ENCODE measurements around the gene RAP1GDS1. TPM values are rescaled to one million over a fixed set of nuclear protein-coding genes. Genes with fewer than 3 reads are reported as not detected.
A peak's percentile ranks its signal among the peaks of the same experiment; 100 is the strongest.

RAP1GDS1 gene
- total RNA-seq, 2 experiments from 2014 or later: 22.3 to 25.2 TPM

DNA sequence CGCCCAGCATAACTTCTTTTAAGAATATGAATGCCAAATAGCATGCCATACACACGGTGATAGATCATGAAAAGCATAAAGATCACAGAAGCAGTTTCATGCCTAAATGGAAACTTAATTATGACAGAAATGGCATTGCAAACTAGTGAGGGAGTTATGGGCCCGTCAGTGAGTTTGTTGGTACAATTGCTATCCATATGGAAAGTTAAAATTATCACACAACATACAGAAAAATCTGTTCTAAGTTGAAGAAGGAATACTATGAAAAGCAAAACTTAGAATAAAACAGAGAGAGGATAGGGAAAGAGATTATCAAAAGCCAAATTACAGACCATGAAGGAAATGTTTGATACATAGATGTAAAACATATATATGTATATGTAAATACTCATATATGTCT lies 30.2 kb upstream of the RAP1GDS1 start:
- CTCF ChIA-PET: no interaction called here
- POLR2A ChIA-PET: no interaction called here
- DNase-seq: no peak
- no peak for ATAC-seq (ENCODE audit: poor library complexity)
- Histone ChIP-seq H3K27ac (ENCODE audit: low read depth in 1 of 2, low read length in 2 of 2) (no peak overlapping the region), H3K4me3 (ENCODE audit: low read length) (no peak overlapping the region), H3K27me3 (ENCODE audit: control insufficient read depth in 1 of 2, insufficient read depth in 2 of 2, low read length in 2 of 2) (no peaks in the 10 kb centered on the region), H3K36me3 (ENCODE audit: insufficient read depth, low read length) (no peaks in the 10 kb centered on the region), H3K4me1 (ENCODE audit: insufficient read depth, low read length) (no peaks in the 10 kb centered on the region), H3K9me3 (ENCODE audit: control insufficient read depth in 1 of 2, insufficient read depth in 1 of 2, low read length in 2 of 2) (no peaks in the 10 kb centered on the region)
- H3K9me3 Mint-ChIP-seq: no peaks in the 10 kb centered on the region
- H3K4me3 Mint-ChIP-seq: no peak overlapping the region
- no peaks in the 10 kb centered on the region for H3K4me1 Mint-ChIP-seq (ENCODE audit: low read depth)
- no peak for TF ChIP-seq CTCF (IDR thresholded peaks at IDR 0.05)
- intact Hi-C loops (cut with DNase I, micrococcal nuclease): no loop called here
- H3K36me3 Mint-ChIP-seq (ENCODE audit: low read depth): no peaks in the 10 kb centered on the region
- no peak overlapping the region for H3K27ac Mint-ChIP-seq
- H3K27me3 Mint-ChIP-seq: no peaks in the 10 kb centered on the region

DNA sequence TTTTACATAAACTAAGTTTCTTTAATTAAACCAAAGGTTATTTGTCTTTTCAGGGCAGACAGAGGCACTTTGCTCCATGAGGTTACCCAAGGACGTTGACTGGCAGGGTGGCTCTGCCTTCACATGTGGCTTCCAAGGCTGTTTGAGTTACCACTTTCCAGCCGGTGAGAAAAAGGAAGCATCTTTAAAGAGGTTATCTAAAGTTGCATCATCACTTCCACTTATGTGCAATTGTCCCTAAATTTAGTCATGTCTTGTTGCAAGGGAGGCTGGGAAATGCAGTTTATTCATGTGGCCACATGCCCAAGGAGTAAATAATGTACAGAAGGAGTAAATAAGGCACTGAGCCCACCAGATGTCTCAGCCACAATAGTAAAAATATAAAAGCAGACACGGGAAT lies 29.0 kb upstream of the RAP1GDS1 start:
- H3K4me3 Mint-ChIP-seq: no peak overlapping the region
- Histone ChIP-seq H3K9me3 (ENCODE audit: control insufficient read depth in 1 of 2, insufficient read depth in 1 of 2, low read length in 2 of 2) (no peaks in the 10 kb centered on the region), H3K4me3 (ENCODE audit: low read length) (no peak overlapping the region), H3K36me3 (ENCODE audit: insufficient read depth, low read length) (no peaks in the 10 kb centered on the region), H3K27me3 (ENCODE audit: control insufficient read depth in 1 of 2, insufficient read depth in 2 of 2, low read length in 2 of 2) (no peaks in the 10 kb centered on the region), H3K4me1 (ENCODE audit: insufficient read depth, low read length) (no peaks in the 10 kb centered on the region), H3K27ac (ENCODE audit: low read depth in 1 of 2, low read length in 2 of 2) (no peak overlapping the region)
- TF ChIP-seq CTCF (IDR thresholded peaks at IDR 0.05): no peak
- no peaks in the 10 kb centered on the region for H3K4me1 Mint-ChIP-seq (ENCODE audit: low read depth)
- DNase-seq (peak in 3 of 14 experiments; percentile 11 to 30 (median 28)), ATAC-seq (ENCODE audit: poor library complexity) (no peak)
- POLR2A ChIA-PET: no interaction called here
- intact Hi-C loops (cut with DNase I, micrococcal nuclease): no loop called here
- H3K36me3 Mint-ChIP-seq (ENCODE audit: low read depth): no peaks in the 10 kb centered on the region
- CTCF ChIA-PET: no interaction called here
- no peaks in the 10 kb centered on the region for H3K27me3 Mint-ChIP-seq
- no peaks in the 10 kb centered on the region for H3K9me3 Mint-ChIP-seq
- H3K27ac Mint-ChIP-seq: no peak overlapping the region

- Mint-ChIP-seq H3K4me1 (ENCODE audit: low read depth) (no peaks in the 10 kb centered on the region), H3K36me3 (ENCODE audit: low read depth) (no peaks in the 10 kb centered on the region), H3K27me3 (peaks cover 4% of the 10 kb centered on the region), H3K27ac (no peak overlapping the region), H3K4me3 (no peak overlapping the region), H3K9me3 (no peaks in the 10 kb centered on the region)
- no peak for ATAC-seq (ENCODE audit: poor library complexity)
- Histone ChIP-seq H3K4me1 (ENCODE audit: insufficient read depth, low read length) (no peaks in the 10 kb centered on the region), H3K9me3 (ENCODE audit: control insufficient read depth in 1 of 2, insufficient read depth in 1 of 2, low read length in 2 of 2) (no peaks in the 10 kb centered on the region), H3K27me3 (ENCODE audit: control insufficient read depth in 1 of 2, insufficient read depth in 2 of 2, low read length in 2 of 2) (peaks cover 0 to under 1% of the 10 kb centered on the region in 2 experiments), H3K27ac (ENCODE audit: low read depth in 1 of 2, low read length in 2 of 2) (no peak overlapping the region), H3K36me3 (ENCODE audit: insufficient read depth, low read length) (no peaks in the 10 kb centered on the region), H3K4me3 (ENCODE audit: low read length) (no peak overlapping the region)
- no peak for DNase-seq
- ChIA-PET CTCF (no interaction called here), POLR2A (no interaction called here)
- TF ChIP-seq CTCF (IDR thresholded peaks at IDR 0.05): no peak
- intact Hi-C loops (cut with DNase I, micrococcal nuclease): no loop called here
Measured at GRCh38 chr4:98237204-98237603, 24.0 kb upstream of the RAP1GDS1 start.

Measured in CD4-positive, alpha-beta T cell (primary cell).